ENCODE data around the gene TCF4.

Gene TCF4

DNA sequence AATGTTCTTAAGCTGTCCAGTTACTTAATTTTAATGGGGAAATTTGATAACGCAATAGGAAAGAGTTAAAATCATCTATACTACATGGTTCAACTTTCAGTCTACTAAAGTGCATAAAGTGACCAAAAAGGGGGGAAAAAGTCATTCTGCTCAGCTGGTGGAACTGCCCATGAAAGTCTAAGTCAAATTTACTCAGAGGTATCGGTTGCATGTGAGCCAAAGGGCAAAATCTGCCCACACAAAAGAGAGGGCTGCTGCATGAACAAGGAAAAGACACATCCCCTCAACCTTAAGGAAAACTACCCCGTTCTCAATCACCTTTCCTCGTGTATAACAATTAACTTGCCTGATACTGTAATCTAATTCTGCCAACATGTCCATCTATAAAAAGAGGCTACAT lies 126.1 kb downstream of the TCF4 start:
- no peak for DNase-seq (ENCODE audit: low read depth)
- no peak overlapping the region for H3K4me3 ChIP-seq (ENCODE audit: low read length)
- TF ChIP-seq, protein P1, sequence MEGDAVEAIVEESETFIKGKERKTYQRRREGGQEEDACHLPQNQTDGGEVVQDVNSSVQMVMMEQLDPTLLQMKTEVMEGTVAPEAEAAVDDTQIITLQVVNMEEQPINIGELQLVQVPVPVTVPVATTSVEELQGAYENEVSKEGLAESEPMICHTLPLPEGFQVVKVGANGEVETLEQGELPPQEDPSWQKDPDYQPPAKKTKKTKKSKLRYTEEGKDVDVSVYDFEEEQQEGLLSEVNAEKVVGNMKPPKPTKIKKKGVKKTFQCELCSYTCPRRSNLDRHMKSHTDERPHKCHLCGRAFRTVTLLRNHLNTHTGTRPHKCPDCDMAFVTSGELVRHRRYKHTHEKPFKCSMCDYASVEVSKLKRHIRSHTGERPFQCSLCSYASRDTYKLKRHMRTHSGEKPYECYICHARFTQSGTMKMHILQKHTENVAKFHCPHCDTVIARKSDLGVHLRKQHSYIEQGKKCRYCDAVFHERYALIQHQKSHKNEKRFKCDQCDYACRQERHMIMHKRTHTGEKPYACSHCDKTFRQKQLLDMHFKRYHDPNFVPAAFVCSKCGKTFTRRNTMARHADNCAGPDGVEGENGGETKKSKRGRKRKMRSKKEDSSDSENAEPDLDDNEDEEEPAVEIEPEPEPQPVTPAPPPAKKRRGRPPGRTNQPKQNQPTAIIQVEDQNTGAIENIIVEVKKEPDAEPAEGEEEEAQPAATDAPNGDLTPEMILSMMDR (IDR thresholded peaks at IDR 0.05; ENCODE audit: insufficient read depth, low read depth, low read length, missing control alignments), result no peak

DNA sequence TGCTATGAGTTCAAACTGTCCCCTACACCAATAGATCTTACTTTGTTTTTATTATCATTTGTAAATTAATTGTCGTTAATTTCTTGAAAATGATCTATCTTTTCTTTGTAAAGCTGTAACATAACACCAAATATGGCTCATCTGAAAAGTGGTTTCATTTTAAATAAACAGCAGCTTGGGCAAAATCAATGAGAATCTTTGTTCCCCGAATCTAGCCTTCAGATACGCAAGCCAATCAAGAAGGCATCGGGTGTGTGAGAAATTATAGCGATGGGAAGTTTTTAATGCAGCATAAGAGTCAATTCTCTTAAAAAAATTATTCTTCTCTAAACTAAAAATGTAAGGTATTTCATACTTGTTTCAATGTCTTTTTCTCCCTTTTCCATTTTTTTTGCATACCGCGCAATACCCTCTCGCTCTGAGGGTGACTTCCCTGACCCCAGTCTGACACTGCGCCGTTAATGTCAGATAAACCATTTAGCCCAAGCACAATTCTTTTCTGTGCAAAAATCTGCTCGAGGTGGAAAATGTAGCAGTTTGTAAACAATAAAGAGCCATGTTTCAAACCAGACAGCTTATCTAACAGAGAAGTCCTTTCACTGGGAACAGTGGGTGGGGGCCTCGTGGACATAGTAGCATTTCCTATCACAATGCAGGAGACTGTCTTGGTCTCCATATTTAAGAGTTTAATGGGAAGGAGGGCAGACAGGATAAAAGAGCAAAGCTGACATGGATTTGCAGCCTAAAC lies 129.4 kb downstream of the TCF4 start:
- DNase-seq (ENCODE audit: low read depth), result no peak
- TF ChIP-seq, protein P1 (IDR thresholded peaks at IDR 0.05; ENCODE audit: insufficient read depth, low read depth, low read length, missing control alignments), result no peak

DNA sequence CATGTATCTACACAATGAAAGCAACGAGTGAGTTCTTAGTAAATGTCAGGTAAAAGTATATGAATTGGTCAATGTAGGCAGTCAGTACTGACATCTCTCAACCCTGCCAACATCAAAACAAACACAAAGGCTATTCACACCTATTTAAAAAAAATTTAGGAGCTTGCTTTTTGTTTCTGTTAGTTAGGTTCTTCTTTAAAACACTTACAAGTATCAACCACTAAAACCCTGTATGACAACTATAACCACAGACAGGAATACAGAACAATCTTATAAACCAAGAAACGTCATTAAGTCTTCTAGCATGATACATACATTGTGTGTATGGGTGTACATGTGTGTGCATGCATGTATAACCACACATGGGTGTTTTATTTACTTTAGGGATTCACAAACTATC lies 131.0 kb downstream of the TCF4 start:
- TF ChIP-seq, protein P1 (IDR thresholded peaks at IDR 0.05; ENCODE audit: insufficient read depth, low read depth, low read length, missing control alignments), result no peak
- DNase-seq (ENCODE audit: low read depth), result no peak
- no peak overlapping the region for H3K4me3 ChIP-seq (ENCODE audit: low read length)

More for the DNA sequence above, 129.4 kb downstream of the TCF4 start:
- H3K4me3 ChIP-seq (ENCODE audit: low read length), result no peak overlapping the region

DNA sequence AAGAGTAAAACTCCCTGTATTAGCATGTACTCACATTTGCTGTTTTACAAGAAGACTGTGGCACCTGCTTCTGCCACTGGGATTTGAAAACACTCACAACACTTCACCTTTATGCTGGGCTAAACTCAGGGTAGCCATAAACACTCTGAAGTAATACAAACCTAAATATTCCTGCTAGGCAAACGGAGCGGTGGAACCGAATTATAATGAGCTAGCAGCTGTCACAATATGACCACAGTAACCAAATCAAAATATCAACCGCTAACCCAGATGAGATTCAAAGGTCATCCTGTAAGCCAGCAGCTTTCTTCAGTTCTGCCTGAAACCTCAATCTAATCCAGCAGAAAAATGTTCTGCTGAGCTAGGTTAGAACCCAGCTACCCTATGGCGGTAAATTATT lies 132.1 kb downstream of the TCF4 start:
- TF ChIP-seq, protein P1 (IDR thresholded peaks at IDR 0.05; ENCODE audit: insufficient read depth, low read depth, low read length, missing control alignments), result no peak
- no peak for DNase-seq (ENCODE audit: low read depth)
- no peak overlapping the region for H3K4me3 ChIP-seq (ENCODE audit: low read length)

DNA sequence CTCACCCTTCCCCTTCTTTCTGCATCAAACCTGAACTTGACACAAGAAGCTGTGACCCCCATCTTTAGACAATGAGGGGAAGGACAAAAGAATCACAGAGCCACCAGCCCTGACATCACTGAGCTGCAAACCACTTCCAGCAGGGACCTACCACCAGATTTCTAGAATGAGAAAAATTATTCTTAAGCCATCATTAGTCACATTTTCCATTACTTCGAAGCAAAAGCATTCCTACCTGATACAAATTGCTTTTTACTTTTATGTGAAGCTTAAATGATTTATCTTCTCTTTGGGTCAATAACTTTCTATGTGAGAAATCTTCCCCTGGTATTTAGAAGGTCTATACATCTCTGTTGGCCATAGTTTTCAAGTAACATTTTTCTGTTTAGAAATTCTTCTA lies 134.8 kb downstream of the TCF4 start:
- DNase-seq (ENCODE audit: low read depth), result no peak
- H3K4me3 ChIP-seq (ENCODE audit: low read length), result no peak overlapping the region
- TF ChIP-seq, protein P1 (IDR thresholded peaks at IDR 0.05; ENCODE audit: insufficient read depth, low read depth, low read length, missing control alignments), result no peak

DNA sequence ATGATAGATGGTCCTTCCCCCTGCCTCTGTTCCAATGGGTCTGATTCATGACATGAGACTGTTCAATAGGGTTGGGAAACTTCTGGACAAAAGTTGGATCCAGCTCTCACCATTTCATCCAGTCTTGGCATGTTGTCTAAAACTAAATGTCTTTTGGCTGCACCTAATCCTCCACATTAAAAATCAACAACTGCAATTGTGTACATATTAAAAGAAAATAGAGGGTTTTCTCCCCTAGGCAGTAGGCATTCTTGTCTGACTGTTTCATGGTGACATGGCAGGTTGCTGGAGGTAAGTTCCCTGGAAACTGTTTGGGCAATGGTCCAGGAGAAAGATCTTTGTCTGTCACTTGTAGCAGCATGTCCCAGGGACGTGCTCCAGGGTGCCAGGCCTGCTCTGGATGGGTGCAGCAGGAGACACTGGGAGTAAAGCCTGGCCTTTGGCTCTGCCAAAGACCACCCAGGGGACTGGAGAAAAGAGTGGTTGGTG lies 135.8 kb downstream of the TCF4 start:
- H3K4me3 ChIP-seq (ENCODE audit: low read length), result no peak overlapping the region
- TF ChIP-seq, protein P1 (IDR thresholded peaks at IDR 0.05; ENCODE audit: insufficient read depth, low read depth, low read length, missing control alignments), result no peak
- peak; percentile 93 for DNase-seq (ENCODE audit: low read depth)

Measured in epithelial cell of esophagus (primary cell).